ENCODE measurements around the gene SLC6A8.
"Not testable (repeated sequence)": the region's sequence is repeated elsewhere in the genome, so short reads cannot be mapped to it uniquely, and the experiment has no call there.

The SLC6A8 gene

GRCh38 chrX:153741446-153741845 is 53.7 kb downstream of the SLC6A8 start:
- no peaks in the 10 kb centered on the region for H3K36me3 ChIP-seq (ENCODE audit: control insufficient read depth, insufficient read depth, low read length)
- H3K27ac ChIP-seq (ENCODE audit: low read depth, low read length) = no peak overlapping the region
- peaks cover 3% of the 10 kb centered on the region for H3K4me1 ChIP-seq (ENCODE audit: control insufficient read depth, insufficient read depth, low read length)

GRCh38 chrX:153742111-153742510 is 54.4 kb downstream of the SLC6A8 start:
- H3K4me1 ChIP-seq (ENCODE audit: control insufficient read depth, insufficient read depth, low read length); H3K27ac ChIP-seq (ENCODE audit: low read depth, low read length); H3K36me3 ChIP-seq (ENCODE audit: control insufficient read depth, insufficient read depth, low read length); H3K4me3 ChIP-seq (ENCODE audit: low read length); H3K27me3 ChIP-seq (ENCODE audit: control insufficient read depth, insufficient read depth, low read length); H3K9ac ChIP-seq (ENCODE audit: low read length): not testable (repeated sequence)

More at GRCh38 chrX:153741446-153741845, 53.7 kb downstream of the SLC6A8 start:
- Histone ChIP-seq H3K9ac (ENCODE audit: low read length) (no peak overlapping the region), H3K4me3 (ENCODE audit: low read length) (no peak overlapping the region), H3K27me3 (ENCODE audit: control insufficient read depth, insufficient read depth, low read length) (peaks cover 3% of the 10 kb centered on the region)

DNA sequence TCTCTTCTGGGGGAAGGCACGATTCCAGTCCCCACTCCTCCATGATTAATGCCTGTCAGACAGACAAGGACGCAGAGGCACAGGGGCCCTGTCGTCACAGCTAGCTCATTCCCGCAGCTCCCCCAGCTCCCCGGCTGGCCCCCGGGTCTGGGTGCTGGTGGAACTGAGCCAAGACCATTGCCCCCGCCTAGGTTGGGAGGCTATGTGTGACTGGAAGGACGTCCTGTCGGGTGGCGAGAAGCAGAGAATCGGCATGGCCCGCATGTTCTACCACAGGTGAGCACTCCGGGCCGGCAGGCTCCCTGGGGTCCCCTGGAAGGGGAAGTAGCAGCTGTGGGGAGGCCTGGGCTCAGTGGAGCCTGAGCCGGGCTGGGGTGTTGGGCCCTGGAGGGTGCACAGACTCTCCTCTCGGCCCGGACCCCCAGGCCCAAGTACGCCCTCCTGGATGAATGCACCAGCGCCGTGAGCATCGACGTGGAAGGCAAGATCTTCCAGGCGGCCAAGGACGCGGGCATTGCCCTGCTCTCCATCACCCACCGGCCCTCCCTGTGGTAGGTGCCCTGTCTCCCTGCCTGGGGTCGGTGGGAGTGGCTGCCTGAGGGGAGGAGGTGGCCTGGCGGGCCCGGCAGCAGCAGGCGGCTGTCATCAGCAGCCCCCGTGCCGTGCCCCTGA is 55.2 kb downstream of the SLC6A8 start:
- H3K4me3 ChIP-seq (ENCODE audit: low read length) = peak overlapping the region; percentile 15
- not testable (repeated sequence) for H3K9ac ChIP-seq (ENCODE audit: low read length); H3K36me3 ChIP-seq (ENCODE audit: control insufficient read depth, insufficient read depth, low read length); H3K4me1 ChIP-seq (ENCODE audit: control insufficient read depth, insufficient read depth, low read length); H3K27me3 ChIP-seq (ENCODE audit: control insufficient read depth, insufficient read depth, low read length)
- H3K27ac ChIP-seq (ENCODE audit: low read depth, low read length) = peak overlapping the region; percentile 71

- H3K4me3 ChIP-seq (ENCODE audit: low read length) = peak overlapping the region; percentile 15
- H3K9ac ChIP-seq (ENCODE audit: low read length); H3K4me1 ChIP-seq (ENCODE audit: control insufficient read depth, insufficient read depth, low read length); H3K27me3 ChIP-seq (ENCODE audit: control insufficient read depth, insufficient read depth, low read length); H3K36me3 ChIP-seq (ENCODE audit: control insufficient read depth, insufficient read depth, low read length): not testable (repeated sequence)
- H3K27ac ChIP-seq (ENCODE audit: low read depth, low read length) = peak overlapping the region; percentile 71
Measured at GRCh38 chrX:153743468-153744209, 55.9 kb downstream of the SLC6A8 start.

GRCh38 chrX:153744210-153745066 is 56.7 kb downstream of the SLC6A8 start:
- H3K9ac ChIP-seq (ENCODE audit: low read length) = no peak overlapping the region
- H3K27ac ChIP-seq (ENCODE audit: low read depth, low read length) = peak overlapping the region; percentile 71
- H3K27me3 ChIP-seq (ENCODE audit: control insufficient read depth, insufficient read depth, low read length) = no peaks in the 10 kb centered on the region
- H3K4me1 ChIP-seq (ENCODE audit: control insufficient read depth, insufficient read depth, low read length) = peaks cover 3% of the 10 kb centered on the region
- H3K4me3 ChIP-seq (ENCODE audit: low read length) = peak overlapping the region; percentile 2
- H3K36me3 ChIP-seq (ENCODE audit: control insufficient read depth, insufficient read depth, low read length) = no peaks in the 10 kb centered on the region

DNA sequence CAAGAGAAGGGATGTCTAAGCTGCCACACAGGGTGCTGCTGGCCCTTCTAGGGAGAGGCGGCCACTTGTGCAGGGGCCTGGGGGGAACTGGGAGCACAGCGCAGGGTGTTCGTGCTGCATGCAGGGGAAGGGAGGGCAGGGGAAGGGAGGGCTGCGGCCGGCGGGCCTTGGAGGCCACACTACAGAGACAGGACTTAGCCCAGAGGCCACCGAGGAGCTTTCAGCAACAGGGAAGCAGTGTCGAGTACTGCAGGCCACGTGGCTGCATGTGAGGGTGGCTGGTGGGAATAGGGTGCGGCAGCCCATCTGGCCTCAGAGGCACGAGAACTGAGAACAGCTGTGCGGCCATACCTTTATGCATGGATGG is 57.3 kb downstream of the SLC6A8 start:
- H3K27ac ChIP-seq (ENCODE audit: low read depth, low read length) = peak overlapping the region; percentile 71
- H3K27me3 ChIP-seq (ENCODE audit: control insufficient read depth, insufficient read depth, low read length); H3K4me1 ChIP-seq (ENCODE audit: control insufficient read depth, insufficient read depth, low read length); H3K36me3 ChIP-seq (ENCODE audit: control insufficient read depth, insufficient read depth, low read length); H3K9ac ChIP-seq (ENCODE audit: low read length); H3K4me3 ChIP-seq (ENCODE audit: low read length): not testable (repeated sequence)

All from rectal smooth muscle tissue (tissue), 1 donor.